Duodenal mucosa (tissue), 2 donors: ENCODE data around the gene MAD1L1.

Source experiments
- H3K27ac ChIP-seq: one replicate; pipeline ENCODE4 v1.7.0; 2013; ENCODE audit warnings: low read depth, low read length
- H3K27me3 ChIP-seq, 2 donors: one replicate each; pipeline ENCODE4 v1.7.0; 2013; ENCODE audit warnings: low read length in 2 of 2, control low read depth in 1 of 2; ENCODE audit not compliant: insufficient read depth in 2 of 2, control insufficient read depth in 1 of 2
- H3K36me3 ChIP-seq, 2 donors: one replicate each; pipeline ENCODE4 v1.7.0; 2013; ENCODE audit warnings: low read length in 2 of 2, control low read depth in 1 of 2; ENCODE audit not compliant: insufficient read depth in 2 of 2, control insufficient read depth in 1 of 2
- H3K4me1 ChIP-seq, 2 donors: one replicate each; pipeline ENCODE4 v1.7.0; 2013; ENCODE audit warnings: low read length in 2 of 2, control low read depth in 1 of 2; ENCODE audit not compliant: insufficient read depth in 2 of 2, control insufficient read depth in 1 of 2
- H3K4me3 ChIP-seq, 2 donors: one replicate each; pipeline ENCODE4 v1.7.0; 2013; ENCODE audit warnings: low read length in 2 of 2, low read depth in 1 of 2
- H3K9ac ChIP-seq, 2 donors: one replicate each; pipeline ENCODE4 v1.7.0; 2013; ENCODE audit warnings: low read length in 2 of 2, low read depth in 1 of 2
- H3K9me3 ChIP-seq, 2 donors: one replicate each; pipeline ENCODE4 v1.7.0; 2013; ENCODE audit warnings: low read length in 2 of 2, control low read depth in 1 of 2; ENCODE audit not compliant: control insufficient read depth in 1 of 2

Gene MAD1L1

DNA sequence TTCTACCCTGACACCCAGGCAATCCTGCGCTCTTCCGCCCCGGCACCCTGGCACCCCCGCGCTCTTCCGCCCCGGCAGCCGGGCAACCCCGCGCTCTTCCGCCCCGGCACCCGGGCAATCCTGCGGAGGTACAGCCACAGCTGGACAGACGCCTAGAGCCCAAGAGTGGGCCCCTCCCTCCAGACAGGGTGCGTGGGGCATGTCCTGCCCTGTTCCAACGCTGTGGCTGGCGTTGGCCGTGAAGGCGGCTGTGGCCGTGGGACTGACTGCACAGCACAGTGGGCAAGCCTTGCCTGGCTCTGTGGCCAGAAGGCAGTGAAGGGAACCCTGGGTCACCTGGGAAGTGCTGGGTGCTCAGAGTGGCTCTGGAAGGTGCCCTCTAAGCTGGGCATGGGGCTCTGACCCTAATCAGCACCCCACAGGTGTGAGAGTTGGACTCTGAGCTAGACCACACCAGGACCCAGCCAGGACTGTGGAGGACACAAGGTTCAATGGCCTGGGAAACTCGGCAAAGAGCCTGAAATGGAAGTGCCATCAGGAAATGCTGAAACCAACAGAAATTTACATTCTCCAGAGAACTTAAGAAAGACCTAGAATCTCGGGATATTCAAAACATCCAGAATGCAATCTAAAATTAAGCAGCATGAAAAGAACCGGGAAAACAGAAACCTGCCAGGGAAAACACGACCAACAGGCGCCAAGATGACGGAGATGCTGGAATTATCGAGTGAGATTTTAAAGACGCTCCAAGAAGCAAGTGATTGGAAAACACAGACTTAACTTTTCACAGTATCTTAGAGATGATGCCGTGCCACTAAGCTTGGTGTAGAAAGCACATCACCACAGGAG, 309.1 kb downstream of the MAD1L1 start:
- Histone ChIP-seq H3K9me3 (no peaks in the 10 kb centered on the region), H3K27ac (no peak overlapping the region), H3K4me1 (peaks cover 4 to 17% of the 10 kb centered on the region in 2 donors), H3K9ac (no peak overlapping the region), H3K36me3 (peaks cover 0 to 2% of the 10 kb centered on the region in 2 donors), H3K27me3 (no peaks in the 10 kb centered on the region), H3K4me3 (no peak overlapping the region)

DNA sequence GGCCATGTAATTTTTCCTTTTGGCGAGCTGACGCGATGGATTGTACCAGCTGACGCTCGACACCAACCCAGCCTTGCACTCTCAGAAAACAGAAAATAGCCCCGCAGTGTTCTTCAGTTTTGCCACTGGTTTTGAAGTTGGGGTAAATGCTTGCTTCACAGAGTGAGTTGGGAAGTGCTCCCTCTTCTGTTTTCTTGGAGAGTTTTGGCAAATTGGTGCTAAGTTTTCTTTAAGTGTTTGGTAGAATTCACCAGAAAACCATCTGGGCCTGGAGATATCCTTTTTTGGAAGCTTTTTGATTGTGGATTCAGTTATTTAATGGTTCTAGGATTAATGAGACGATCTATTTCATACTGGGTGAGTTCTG, 309.9 kb downstream of the MAD1L1 start:
- no peaks in the 10 kb centered on the region for H3K27me3 ChIP-seq
- H3K9ac ChIP-seq: no peak overlapping the region
- no peaks in the 10 kb centered on the region for H3K9me3 ChIP-seq
- no peak overlapping the region for H3K4me3 ChIP-seq
- no peak overlapping the region for H3K27ac ChIP-seq
- H3K4me1 ChIP-seq: peaks cover 4 to 13% of the 10 kb centered on the region in 2 donors
- peaks cover 0 to 2% of the 10 kb centered on the region in 2 donors for H3K36me3 ChIP-seq

DNA sequence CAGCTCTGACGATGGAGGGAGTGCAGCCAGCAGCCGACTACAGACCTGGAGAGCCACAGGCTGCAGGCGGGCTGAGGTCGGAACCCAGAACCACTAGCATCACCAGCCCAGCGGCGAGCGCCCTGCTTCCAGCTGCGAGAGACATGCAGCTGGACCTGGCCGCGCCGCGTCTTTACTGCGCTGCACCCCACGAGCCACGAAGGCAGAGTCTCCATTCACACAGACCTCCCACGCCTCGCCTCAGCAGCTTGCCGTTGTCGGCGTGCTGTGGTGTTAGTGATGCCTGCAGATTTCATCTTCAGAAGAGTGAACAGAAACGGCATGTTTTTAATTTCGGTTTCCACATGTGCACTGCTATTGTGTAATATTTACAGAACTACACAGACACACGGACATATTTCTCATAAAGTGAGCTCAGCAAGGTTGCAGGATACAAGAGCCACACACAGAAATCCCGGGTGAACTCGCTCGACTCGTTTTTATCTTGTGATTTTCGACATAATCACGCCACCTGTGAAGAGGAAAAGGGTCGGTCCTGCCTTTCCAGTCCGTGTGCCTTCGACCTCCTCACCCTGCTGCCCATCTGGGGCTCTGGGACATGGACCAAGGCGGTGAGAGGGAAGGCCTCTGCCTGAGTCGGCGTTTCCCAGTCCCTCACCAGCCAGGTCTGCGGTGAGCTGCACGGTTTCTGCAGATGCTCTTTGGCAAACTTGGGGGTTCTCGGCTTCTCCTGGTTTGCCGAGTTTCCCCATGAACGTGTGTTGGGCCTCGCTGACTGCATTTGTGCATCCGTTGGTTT, 310.5 kb downstream of the MAD1L1 start:
- H3K27me3 ChIP-seq: no peaks in the 10 kb centered on the region
- no peak overlapping the region for H3K27ac ChIP-seq
- H3K4me3 ChIP-seq: no peak overlapping the region
- peaks cover 4 to 13% of the 10 kb centered on the region in 2 donors for H3K4me1 ChIP-seq
- H3K9me3 ChIP-seq: no peaks in the 10 kb centered on the region
- peaks cover 0 to 2% of the 10 kb centered on the region in 2 donors for H3K36me3 ChIP-seq
- no peak overlapping the region for H3K9ac ChIP-seq

DNA sequence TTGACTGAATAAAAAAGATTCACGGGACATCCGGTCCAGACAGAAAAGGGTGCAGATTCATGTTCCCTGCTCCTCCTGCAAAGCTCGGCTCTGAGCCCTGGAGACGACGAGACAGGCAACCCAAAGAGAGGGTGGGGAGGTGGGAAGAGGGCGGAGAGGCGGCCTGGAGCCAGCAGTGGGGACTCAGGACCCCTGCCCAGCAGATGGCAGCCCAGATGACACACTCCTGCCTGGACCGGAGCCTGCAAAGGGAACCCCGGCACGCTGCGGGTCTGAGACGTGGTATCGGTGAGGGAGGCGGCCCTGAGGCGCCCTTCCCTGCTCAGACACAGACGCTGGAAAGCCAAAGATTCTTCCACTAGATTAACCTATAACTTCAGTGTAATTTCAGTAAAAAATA, 311.9 kb downstream of the MAD1L1 start:
- Histone ChIP-seq H3K4me1 (peaks cover 4 to 13% of the 10 kb centered on the region in 2 donors), H3K27ac (no peak overlapping the region), H3K27me3 (no peaks in the 10 kb centered on the region)

DNA sequence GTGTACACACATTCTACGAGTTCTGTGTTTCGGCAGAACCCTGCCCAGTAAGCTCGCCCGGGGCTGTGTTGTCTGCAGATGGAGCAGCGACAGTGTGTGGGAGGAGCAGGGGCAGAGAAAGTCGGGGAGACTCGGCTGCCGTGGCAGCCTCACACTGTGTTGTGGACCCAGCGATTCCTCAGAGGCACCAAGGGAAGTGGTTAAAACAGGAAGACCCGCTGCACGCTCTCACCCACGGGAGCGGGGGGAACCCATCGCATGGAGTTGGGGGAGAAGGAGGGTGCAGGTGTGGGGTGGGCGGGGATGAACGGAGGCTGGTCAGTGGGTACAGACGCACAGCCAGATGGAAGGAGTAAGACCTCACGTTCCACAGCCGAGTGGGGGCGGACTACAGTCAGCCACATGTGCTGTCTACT, 312.5 kb downstream of the MAD1L1 start:
- no peaks in the 10 kb centered on the region for H3K27me3 ChIP-seq

More for the DNA sequence above, 311.9 kb downstream of the MAD1L1 start:
- no peak overlapping the region for H3K4me3 ChIP-seq
- no peaks in the 10 kb centered on the region for H3K9me3 ChIP-seq
- no peak overlapping the region for H3K9ac ChIP-seq
- peaks cover 0 to 2% of the 10 kb centered on the region in 2 donors for H3K36me3 ChIP-seq

DNA sequence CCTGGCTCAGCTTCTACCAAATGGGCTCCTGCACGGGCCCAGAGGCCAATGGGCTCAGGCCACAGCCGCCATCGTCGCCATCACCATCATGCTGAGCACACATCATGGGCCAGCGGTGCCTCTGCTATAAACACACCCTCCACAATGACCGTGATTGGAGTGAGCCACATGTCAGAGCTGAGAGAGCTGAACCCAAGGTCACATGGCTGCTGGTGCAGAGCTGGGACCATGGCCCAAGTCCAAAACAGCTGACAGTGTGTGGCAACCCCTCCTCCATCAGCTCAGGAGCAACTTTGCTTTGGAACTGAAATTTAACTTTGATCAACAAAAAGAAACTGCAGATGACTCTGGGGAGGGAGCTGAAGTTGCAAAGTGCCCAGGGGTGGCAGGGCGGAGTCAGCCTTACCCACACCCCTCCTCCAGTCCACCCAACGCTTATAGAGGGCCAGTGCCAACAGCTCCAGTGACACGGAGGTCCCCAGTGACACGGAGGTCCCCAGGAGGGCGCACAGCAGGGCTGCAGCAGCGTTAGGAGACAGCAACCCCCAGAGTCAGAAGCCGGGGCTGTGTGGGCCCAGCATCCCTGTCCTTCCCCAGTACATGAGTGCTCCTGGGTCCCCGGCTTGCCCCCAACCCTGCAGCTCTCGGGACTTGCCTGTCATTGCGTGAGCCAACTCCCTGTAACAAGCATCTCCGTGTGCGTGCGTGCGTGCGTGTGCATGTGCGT, 313.0 kb downstream of the MAD1L1 start:
- H3K4me1 ChIP-seq: peaks cover 4 to 13% of the 10 kb centered on the region in 2 donors

More for the DNA sequence above, 312.5 kb downstream of the MAD1L1 start:
- no peaks in the 10 kb centered on the region for H3K9me3 ChIP-seq
- peak overlapping the region in 1 of 2 donors; percentile 43 for H3K4me3 ChIP-seq
- peaks cover 4 to 13% of the 10 kb centered on the region in 2 donors for H3K4me1 ChIP-seq
- H3K36me3 ChIP-seq: peaks cover 0 to 2% of the 10 kb centered on the region in 2 donors
- no peak overlapping the region for H3K9ac ChIP-seq
- H3K27ac ChIP-seq: no peak overlapping the region

DNA sequence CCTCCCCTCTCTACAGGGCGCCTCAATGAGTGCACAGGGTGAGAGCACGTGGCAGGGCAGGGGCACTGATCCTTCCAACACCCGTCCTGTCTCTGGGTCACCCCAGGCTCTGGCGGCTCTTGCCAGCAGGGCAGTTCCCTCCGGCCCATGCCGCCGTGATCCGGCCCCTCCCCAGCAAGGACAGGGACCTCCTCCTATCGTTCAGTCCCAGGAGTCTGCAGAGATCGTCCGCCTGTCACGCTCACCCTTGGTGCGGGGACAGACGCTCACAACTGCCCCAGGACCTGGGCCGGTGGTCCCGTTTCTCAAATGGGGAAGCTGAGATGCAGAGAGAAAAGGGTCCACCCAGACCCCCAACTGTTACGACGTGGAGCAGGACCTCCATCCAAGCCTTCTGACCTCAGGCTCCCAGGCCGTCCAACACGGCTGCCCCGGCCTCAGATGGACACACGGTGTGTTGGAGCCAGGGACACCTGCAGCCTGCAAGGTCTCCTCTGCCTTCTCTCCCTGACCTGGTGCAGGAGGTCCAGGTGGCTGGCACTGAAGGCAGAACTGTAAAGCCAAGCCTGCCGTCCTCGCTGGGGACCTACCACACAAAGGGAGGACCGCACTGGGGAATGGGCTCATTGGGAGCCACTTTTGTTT, 313.7 kb downstream of the MAD1L1 start:
- Histone ChIP-seq H3K27ac (no peak overlapping the region), H3K9me3 (no peaks in the 10 kb centered on the region)

More for the DNA sequence above, 313.0 kb downstream of the MAD1L1 start:
- Histone ChIP-seq H3K4me3 (peak overlapping the region in 1 of 2 donors; percentile 43), H3K27ac (no peak overlapping the region), H3K27me3 (no peaks in the 10 kb centered on the region), H3K9me3 (no peaks in the 10 kb centered on the region), H3K9ac (no peak overlapping the region), H3K36me3 (peaks cover 0 to 2% of the 10 kb centered on the region in 2 donors)

DNA sequence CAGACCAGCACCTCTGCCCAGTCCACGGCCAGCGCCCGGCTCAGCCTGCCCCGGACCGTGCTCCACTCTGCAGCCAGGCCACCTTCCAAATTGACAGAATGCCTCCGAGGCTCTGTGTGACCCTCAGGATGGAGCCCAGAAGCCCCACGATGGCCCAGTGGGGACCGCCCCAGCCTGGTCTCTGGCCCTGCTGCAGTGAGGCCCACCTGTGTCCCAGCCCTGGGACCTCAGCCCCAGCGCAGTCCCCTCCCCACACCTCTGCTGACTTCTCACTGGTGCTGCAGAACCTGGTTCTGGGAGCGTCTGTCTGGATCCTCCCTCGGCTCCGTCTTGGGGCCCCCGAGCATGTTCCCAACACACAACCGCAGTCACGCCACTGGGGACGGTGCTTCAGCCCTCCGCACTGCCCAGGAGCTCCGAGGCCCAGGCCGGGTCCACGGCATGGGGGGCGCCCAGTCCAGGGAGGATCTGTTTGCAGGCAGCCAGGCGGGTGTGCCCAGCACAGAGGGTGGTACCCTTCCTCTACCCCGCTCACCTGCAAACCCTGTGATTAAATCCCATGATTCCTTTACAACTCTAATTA, 314.6 kb downstream of the MAD1L1 start:
- no peak overlapping the region for H3K9ac ChIP-seq
- no peaks in the 10 kb centered on the region for H3K27me3 ChIP-seq
- H3K9me3 ChIP-seq: no peaks in the 10 kb centered on the region
- no peak overlapping the region for H3K4me3 ChIP-seq
- no peaks in the 10 kb centered on the region for H3K36me3 ChIP-seq
- peaks cover 4 to 13% of the 10 kb centered on the region in 2 donors for H3K4me1 ChIP-seq
- H3K27ac ChIP-seq: no peak overlapping the region

More for the DNA sequence above, 313.7 kb downstream of the MAD1L1 start:
- Histone ChIP-seq H3K4me3 (no peak overlapping the region), H3K9ac (no peak overlapping the region), H3K36me3 (peaks cover 0 to 2% of the 10 kb centered on the region in 2 donors), H3K4me1 (peaks cover 4 to 13% of the 10 kb centered on the region in 2 donors), H3K27me3 (no peaks in the 10 kb centered on the region)
